ENCODE results near the gene SPARC. TPM values are rescaled to one million over a fixed set of nuclear protein-coding genes. Genes with fewer than 3 reads are reported as not detected.

SPARC gene
- total RNA-seq, 1 experiment from 2014 or later: not detected

GRCh38 chr5:151707567-151707966, 20.9 kb upstream of the SPARC start:
- no peaks in the 10 kb centered on the region for H3K27me3 Mint-ChIP-seq (ENCODE audit: unreplicated experiment)
- CTCF ChIA-PET: no interaction called here
- H3K9me3 Mint-ChIP-seq (ENCODE audit: low read depth, unreplicated experiment): peaks cover 2% of the 10 kb centered on the region

DNA sequence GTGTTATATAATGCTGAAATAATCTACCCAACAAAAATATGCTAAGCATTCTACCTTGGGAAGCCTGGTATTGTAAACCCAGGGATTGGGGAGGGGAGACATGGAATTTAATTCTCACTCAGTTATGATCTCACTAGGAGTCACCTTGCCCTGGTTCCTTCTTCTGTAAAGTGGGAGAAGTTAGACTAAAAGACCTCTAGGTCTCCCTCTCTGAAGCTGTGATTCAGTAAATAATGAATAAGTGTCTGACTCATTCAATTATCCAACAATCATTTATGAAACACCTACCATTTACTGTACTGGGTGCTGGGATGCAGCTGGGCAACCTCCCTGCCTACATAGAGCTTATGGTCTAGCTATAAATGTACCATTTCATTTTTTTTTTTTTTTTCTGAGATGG, 20.2 kb upstream of the SPARC start:
- DNase-seq: no peak
- Mint-ChIP-seq H3K4me3 (ENCODE audit: low read depth, unreplicated experiment) (no peak overlapping the region), H3K4me1 (ENCODE audit: low read depth, unreplicated experiment) (peaks cover 22% of the 10 kb centered on the region), H3K27ac (ENCODE audit: unreplicated experiment) (no peak overlapping the region), H3K27me3 (ENCODE audit: unreplicated experiment) (no peaks in the 10 kb centered on the region), H3K36me3 (ENCODE audit: insufficient read depth, unreplicated experiment) (no peaks in the 10 kb centered on the region), H3K9me3 (ENCODE audit: low read depth, unreplicated experiment) (peaks cover 2% of the 10 kb centered on the region)
- no TSS peak for BruUV-seq (replicated peaks)
- intact Hi-C loops (cut with micrococcal nuclease; ENCODE audit: unreplicated experiment): no loop called here
- CTCF ChIA-PET: no interaction called here
- TF ChIP-seq, protein P1, sequence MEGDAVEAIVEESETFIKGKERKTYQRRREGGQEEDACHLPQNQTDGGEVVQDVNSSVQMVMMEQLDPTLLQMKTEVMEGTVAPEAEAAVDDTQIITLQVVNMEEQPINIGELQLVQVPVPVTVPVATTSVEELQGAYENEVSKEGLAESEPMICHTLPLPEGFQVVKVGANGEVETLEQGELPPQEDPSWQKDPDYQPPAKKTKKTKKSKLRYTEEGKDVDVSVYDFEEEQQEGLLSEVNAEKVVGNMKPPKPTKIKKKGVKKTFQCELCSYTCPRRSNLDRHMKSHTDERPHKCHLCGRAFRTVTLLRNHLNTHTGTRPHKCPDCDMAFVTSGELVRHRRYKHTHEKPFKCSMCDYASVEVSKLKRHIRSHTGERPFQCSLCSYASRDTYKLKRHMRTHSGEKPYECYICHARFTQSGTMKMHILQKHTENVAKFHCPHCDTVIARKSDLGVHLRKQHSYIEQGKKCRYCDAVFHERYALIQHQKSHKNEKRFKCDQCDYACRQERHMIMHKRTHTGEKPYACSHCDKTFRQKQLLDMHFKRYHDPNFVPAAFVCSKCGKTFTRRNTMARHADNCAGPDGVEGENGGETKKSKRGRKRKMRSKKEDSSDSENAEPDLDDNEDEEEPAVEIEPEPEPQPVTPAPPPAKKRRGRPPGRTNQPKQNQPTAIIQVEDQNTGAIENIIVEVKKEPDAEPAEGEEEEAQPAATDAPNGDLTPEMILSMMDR (IDR thresholded peaks at IDR 0.05; ENCODE audit: unreplicated experiment): no peak

More at GRCh38 chr5:151707567-151707966, 20.9 kb upstream of the SPARC start:
- H3K36me3 Mint-ChIP-seq (ENCODE audit: insufficient read depth, unreplicated experiment): no peaks in the 10 kb centered on the region
- peaks cover 22% of the 10 kb centered on the region for H3K4me1 Mint-ChIP-seq (ENCODE audit: low read depth, unreplicated experiment)
- H3K27ac Mint-ChIP-seq (ENCODE audit: unreplicated experiment): no peak overlapping the region
- no peak overlapping the region for H3K4me3 Mint-ChIP-seq (ENCODE audit: low read depth, unreplicated experiment)
- DNase-seq: no peak
- BruUV-seq (replicated peaks): no TSS peak
- TF ChIP-seq, protein P1 (IDR thresholded peaks at IDR 0.05; ENCODE audit: unreplicated experiment): no peak
- intact Hi-C loops (cut with micrococcal nuclease; ENCODE audit: unreplicated experiment): no loop called here

DNA sequence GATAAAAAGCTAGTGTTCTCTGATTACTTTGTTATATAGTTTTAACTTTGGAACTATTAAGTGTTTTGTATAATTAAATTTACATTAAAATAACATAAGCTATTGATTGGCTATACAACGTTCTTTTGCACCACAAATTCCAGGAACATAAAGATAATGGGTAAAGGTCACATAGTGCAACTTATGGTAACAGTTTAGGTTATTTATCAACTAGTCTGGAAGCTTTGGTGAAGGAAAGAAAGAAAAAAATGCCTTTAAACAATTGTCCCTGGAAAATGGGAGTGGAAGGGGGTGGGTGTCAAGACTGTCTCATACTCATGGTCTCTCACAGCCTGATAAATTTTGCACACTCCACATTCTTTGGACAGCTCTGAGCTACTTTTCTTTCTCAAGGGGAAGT, 17.1 kb upstream of the SPARC start:
- no peak overlapping the region for H3K27ac Mint-ChIP-seq (ENCODE audit: unreplicated experiment)
- H3K4me3 Mint-ChIP-seq (ENCODE audit: low read depth, unreplicated experiment): no peak overlapping the region
- intact Hi-C loops (cut with micrococcal nuclease; ENCODE audit: unreplicated experiment): no loop called here
- peaks cover 41% of the 10 kb centered on the region for H3K4me1 Mint-ChIP-seq (ENCODE audit: low read depth, unreplicated experiment)
- peaks cover 2% of the 10 kb centered on the region for H3K9me3 Mint-ChIP-seq (ENCODE audit: low read depth, unreplicated experiment)
- CTCF ChIA-PET: no interaction called here
- TF ChIP-seq, protein P1 (IDR thresholded peaks at IDR 0.05; ENCODE audit: unreplicated experiment): no peak
- H3K36me3 Mint-ChIP-seq (ENCODE audit: insufficient read depth, unreplicated experiment): no peaks in the 10 kb centered on the region
- DNase-seq: no peak
- no TSS peak for BruUV-seq (replicated peaks)
- no peaks in the 10 kb centered on the region for H3K27me3 Mint-ChIP-seq (ENCODE audit: unreplicated experiment)

DNA sequence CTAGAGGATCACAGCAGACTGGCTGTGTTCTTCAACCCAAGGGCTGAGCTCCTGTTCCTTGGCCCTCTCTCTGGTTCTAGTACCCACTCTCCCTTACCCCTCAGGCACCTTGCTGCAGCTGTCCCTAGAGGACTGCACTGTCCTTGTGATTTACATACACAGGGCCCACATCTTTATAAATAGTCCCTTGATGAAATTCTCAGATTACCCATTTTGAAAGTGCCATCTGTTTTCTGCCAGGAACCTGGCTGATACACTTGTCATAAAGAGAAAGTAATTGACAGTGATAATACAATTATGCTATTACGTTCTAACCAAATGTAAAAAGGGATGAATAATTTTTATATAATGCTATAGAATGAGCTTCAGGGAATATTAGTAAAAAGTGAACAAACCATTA, 16.5 kb upstream of the SPARC start:
- DNase-seq: no peak
- no TSS peak for BruUV-seq (replicated peaks)
- Mint-ChIP-seq H3K4me3 (ENCODE audit: low read depth, unreplicated experiment) (no peak overlapping the region), H3K27ac (ENCODE audit: unreplicated experiment) (no peak overlapping the region), H3K4me1 (ENCODE audit: low read depth, unreplicated experiment) (peaks cover 43% of the 10 kb centered on the region), H3K36me3 (ENCODE audit: insufficient read depth, unreplicated experiment) (no peaks in the 10 kb centered on the region), H3K9me3 (ENCODE audit: low read depth, unreplicated experiment) (peaks cover 2% of the 10 kb centered on the region), H3K27me3 (ENCODE audit: unreplicated experiment) (no peaks in the 10 kb centered on the region)
- intact Hi-C loops (cut with micrococcal nuclease; ENCODE audit: unreplicated experiment): no loop called here
- TF ChIP-seq, protein P1 (IDR thresholded peaks at IDR 0.05; ENCODE audit: unreplicated experiment): no peak
- CTCF ChIA-PET: no interaction called here
